ENCODE measurements around the gene MAP2K2. TPM values are rescaled to one million over a fixed set of nuclear protein-coding genes. Genes with fewer than 3 reads are reported as not detected.

Gene MAP2K2
- total RNA-seq, 2 experiments from 2014 or later: 128 to 129 TPM

- intact Hi-C loops (cut with micrococcal nuclease): no loop called here
- Mint-ChIP-seq H3K4me1 (ENCODE audit: low read depth) (no peaks in the 10 kb centered on the region), H3K27ac (no peak overlapping the region), H3K27me3 (no peaks in the 10 kb centered on the region), H3K36me3 (peaks cover 13% of the 10 kb centered on the region), H3K4me3 (no peak overlapping the region), H3K9me3 (no peaks in the 10 kb centered on the region)
- DNase-seq: no peak
- ChIA-PET POLR2A (no interaction called here), CTCF (interaction anchor here (2.1 kb wide), 1 partner anchor 45 kb away, joined by 5 read pairs; no protein-coding TSS in a partner anchor)
Measured at GRCh38 chr19:4095488-4095844, 28.5 kb downstream of the MAP2K2 start.

DNA sequence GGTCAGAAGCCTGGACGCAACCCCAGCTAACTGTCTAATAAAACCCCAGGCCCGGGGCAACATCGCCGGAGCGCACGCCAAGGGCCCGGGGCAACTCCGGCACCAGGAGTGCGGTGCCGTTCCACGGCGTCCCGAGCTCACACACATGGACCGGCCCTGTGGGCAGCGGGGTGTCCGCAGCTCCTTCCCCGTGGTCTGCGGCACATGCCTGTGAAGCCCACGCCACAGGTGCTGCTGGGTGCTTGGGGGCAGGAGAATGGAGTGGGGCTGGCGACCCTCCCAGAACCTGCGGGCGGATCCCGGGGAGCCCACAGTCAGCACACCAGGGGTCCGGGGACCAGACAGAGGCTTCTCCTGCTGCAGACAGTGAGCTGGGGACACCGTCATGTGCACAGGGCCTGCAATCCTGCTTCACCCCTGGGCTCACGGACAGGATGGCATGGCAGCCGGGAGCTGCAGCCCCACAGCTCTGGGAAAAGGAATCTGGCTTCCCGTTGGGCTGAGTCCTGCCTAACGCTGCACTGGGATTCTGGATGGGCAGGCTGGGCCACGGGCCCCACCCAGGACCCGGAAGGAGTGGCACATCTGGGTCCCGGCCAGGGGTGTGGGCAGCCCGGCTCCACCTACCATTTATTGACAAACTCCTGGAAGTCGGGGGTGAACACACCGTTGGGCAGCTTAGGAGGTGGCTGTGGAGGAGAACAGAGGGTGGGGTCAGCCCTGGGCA lies 29.0 kb downstream of the MAP2K2 start:
- Mint-ChIP-seq H3K9me3 (no peaks in the 10 kb centered on the region), H3K36me3 (peaks cover 14% of the 10 kb centered on the region), H3K27ac (no peak overlapping the region), H3K4me1 (ENCODE audit: low read depth) (peaks cover 3% of the 10 kb centered on the region), H3K27me3 (no peaks in the 10 kb centered on the region), H3K4me3 (no peak overlapping the region)
- ChIA-PET POLR2A (interaction anchor here (1.0 kb wide), 1 partner anchor 109 kb away, joined by 3 read pairs; the partner anchor contains the start of gene EEF2), CTCF (interaction anchor here (2.1 kb wide), 1 partner anchor 45 kb away, joined by 5 read pairs; no protein-coding TSS in a partner anchor)
- DNase-seq: no peak
- intact Hi-C loops (cut with micrococcal nuclease): no loop called here

GRCh38 chr19:4094291-4094690 lies 29.6 kb downstream of the MAP2K2 start:
- intact Hi-C loops (cut with micrococcal nuclease): no loop called here
- CTCF ChIA-PET: interaction anchor here (2.1 kb wide), 1 partner anchor 46 kb away, joined by 5 read pairs; no protein-coding TSS in a partner anchor
- no peak overlapping the region for H3K27ac Mint-ChIP-seq
- H3K36me3 Mint-ChIP-seq: peaks cover 14% of the 10 kb centered on the region
- no peak overlapping the region for H3K4me3 Mint-ChIP-seq
- H3K27me3 Mint-ChIP-seq: no peaks in the 10 kb centered on the region
- POLR2A ChIA-PET: interaction anchor here (1.0 kb wide), 1 partner anchor 109 kb away, joined by 3 read pairs; the partner anchor contains the start of gene EEF2
- H3K9me3 Mint-ChIP-seq: no peaks in the 10 kb centered on the region
- peaks cover 9% of the 10 kb centered on the region for H3K4me1 Mint-ChIP-seq (ENCODE audit: low read depth)
- no peak for DNase-seq

DNA sequence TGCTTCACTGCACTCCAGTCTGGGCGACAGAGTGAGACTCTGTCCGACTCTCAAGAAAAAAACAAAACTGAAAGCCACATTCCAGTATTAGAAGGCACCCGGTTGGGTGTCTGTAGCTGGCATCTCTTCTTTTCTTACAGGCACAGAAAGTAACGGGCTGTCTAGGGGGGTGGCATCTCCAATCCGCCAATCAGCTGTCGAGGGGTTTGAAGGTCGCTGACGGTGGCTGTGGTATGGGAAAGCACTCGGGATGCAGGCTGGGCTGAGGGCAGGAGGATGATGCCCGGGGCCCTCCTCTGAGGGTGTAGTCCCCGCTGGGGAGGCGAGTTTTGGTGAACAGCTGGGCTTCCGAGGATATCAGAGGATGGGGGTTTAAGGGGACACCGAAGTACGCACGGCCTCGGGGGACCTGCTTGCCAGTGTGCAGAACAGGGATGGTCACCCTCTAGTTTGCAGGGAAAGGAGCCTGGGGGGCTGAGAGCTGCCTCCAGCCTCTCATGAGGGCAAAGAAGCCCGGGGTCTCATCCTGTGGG lies 30.2 kb downstream of the MAP2K2 start:
- POLR2A ChIA-PET: no interaction called here
- Mint-ChIP-seq H3K36me3 (peaks cover 14% of the 10 kb centered on the region), H3K9me3 (no peaks in the 10 kb centered on the region), H3K4me3 (no peak overlapping the region), H3K27ac (no peak overlapping the region), H3K4me1 (ENCODE audit: low read depth) (peaks cover 15% of the 10 kb centered on the region), H3K27me3 (no peaks in the 10 kb centered on the region)
- DNase-seq: no peak
- intact Hi-C loops (cut with micrococcal nuclease): no loop called here
- CTCF ChIA-PET: interaction anchor here (0.7 kb wide), 1 partner anchor 46 kb away, joined by 3 read pairs; no protein-coding TSS in a partner anchor

DNA sequence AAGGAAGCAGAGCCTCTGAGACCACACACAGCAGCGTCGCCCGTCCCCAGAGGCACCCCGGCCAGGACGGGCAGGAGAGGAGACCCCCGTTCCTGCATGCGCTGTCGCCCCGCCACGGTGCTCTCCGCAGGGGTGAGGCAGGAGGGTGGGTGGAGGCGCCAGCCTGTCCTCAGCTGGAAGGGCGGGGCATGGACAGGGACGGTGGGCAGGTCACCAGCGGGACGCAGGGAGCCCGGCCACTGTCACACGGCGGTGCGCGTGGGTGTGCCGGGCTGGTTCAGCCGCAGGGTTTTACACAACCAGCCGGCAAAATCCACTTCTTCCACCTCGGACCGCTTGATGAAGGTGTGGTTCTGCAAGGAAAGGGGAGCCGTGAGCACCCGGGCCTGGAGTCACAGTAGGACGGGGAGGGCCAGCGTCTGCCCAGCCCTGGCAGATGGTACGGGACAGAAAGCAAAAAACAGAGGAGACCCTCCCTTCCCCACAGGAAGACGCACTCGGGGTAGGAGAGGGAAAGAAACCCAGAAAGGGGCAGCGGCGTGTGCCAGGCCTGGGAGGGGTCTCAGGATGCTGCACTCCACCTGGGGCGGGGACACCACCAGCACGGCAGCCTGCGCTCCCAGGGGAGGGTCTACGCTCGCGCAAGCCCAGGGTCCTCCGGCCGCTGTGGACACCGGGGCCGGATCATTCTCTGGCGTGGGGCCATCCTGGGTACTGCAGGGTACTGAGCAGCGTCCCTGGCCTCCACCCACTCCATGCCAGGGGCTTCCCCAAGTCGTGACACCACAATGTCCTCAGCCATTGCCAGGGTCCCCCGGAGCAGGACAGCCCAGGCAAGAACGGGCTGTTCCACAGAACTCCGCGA lies 33.3 kb downstream of the MAP2K2 start:
- H3K4me1 Mint-ChIP-seq (ENCODE audit: low read depth): peaks cover 43% of the 10 kb centered on the region
- intact Hi-C loops (cut with micrococcal nuclease): no loop called here
- CTCF ChIA-PET: no interaction called here
- POLR2A ChIA-PET: no interaction called here
- peak overlapping the region; percentile 86 for H3K27ac Mint-ChIP-seq
- DNase-seq: no peak
- H3K9me3 Mint-ChIP-seq: no peaks in the 10 kb centered on the region
- H3K36me3 Mint-ChIP-seq: peaks cover 8% of the 10 kb centered on the region
- no peak overlapping the region for H3K4me3 Mint-ChIP-seq
- H3K27me3 Mint-ChIP-seq: no peaks in the 10 kb centered on the region

GRCh38 chr19:4089946-4090345 lies 34.0 kb downstream of the MAP2K2 start:
- peak overlapping the region; percentile 86 for H3K27ac Mint-ChIP-seq
- no peaks in the 10 kb centered on the region for H3K27me3 Mint-ChIP-seq
- peaks cover 8% of the 10 kb centered on the region for H3K36me3 Mint-ChIP-seq
- CTCF ChIA-PET: no interaction called here
- no peak for DNase-seq
- H3K9me3 Mint-ChIP-seq: no peaks in the 10 kb centered on the region
- POLR2A ChIA-PET: no interaction called here
- intact Hi-C loops (cut with micrococcal nuclease): no loop called here
- H3K4me1 Mint-ChIP-seq (ENCODE audit: low read depth): peaks cover 43% of the 10 kb centered on the region
- no peak overlapping the region for H3K4me3 Mint-ChIP-seq

DNA sequence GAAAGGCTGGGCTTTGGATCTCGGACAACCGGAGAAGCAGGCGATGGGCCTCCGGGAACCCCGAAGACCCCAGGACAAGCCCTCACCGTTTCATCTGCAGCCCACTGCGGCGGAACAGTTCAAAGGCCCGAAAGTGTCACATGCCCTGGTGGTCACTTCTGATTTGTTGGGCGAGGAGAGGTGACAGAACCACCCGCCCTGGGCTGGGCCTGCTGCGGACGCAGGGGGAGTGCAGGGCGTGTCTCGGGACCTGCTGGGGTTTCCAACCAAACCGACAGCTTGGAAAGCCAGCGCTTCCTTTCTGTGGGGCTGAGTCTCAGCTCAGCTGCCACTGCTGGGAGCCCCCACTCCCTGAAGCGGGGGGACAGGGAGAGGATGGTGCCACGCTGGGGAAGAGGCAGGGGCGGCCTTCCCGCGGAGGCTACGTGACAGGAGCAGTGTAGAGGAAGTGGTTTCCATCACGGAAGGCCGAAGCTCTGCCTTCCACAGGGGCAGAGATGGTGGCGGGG lies 34.5 kb downstream of the MAP2K2 start:
- POLR2A ChIA-PET: interaction anchor here (0.6 to 0.7 kb wide), 3 partner anchors 51 to 481 kb away, joined by 3 read pairs; no protein-coding TSS in a partner anchor
- peaks cover 46% of the 10 kb centered on the region for H3K4me1 Mint-ChIP-seq (ENCODE audit: low read depth)
- CTCF ChIA-PET: interaction anchor here (0.6 kb wide), 1 partner anchor 35 kb away, joined by 3 read pairs; no protein-coding TSS in a partner anchor
- no peaks in the 10 kb centered on the region for H3K9me3 Mint-ChIP-seq
- DNase-seq: peak; percentile 71
- H3K36me3 Mint-ChIP-seq: peaks cover 8% of the 10 kb centered on the region
- intact Hi-C loops (cut with micrococcal nuclease): no loop called here
- no peaks in the 10 kb centered on the region for H3K27me3 Mint-ChIP-seq
- H3K4me3 Mint-ChIP-seq: peak overlapping the region; percentile 67
- H3K27ac Mint-ChIP-seq: peak overlapping the region; percentile 86

DNA sequence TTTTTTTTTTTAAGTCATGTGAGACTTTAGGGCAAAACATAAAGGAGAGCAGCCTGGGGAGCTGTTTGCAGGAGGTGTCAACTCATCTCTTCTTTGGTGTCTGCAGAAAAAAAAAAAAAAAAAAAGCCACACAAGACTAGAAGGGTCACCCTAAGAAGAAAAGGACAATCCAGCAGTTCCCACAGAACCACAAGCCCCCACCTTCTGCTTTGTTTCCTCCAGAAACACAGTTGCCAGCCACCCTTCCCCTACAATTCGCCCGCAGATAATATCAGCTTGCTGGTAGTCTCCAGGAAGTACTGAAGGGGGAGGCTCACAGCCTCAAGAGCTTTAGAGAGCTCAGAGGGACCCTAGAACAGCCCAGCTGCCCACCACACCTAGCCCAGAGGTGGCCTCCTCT lies 34.9 kb downstream of the MAP2K2 start:
- Mint-ChIP-seq H3K4me3 (peak overlapping the region; percentile 67), H3K27me3 (no peaks in the 10 kb centered on the region), H3K4me1 (ENCODE audit: low read depth) (peaks cover 49% of the 10 kb centered on the region), H3K36me3 (peaks cover 8% of the 10 kb centered on the region), H3K9me3 (no peaks in the 10 kb centered on the region), H3K27ac (peak overlapping the region; percentile 86)
- POLR2A ChIA-PET: interaction anchor here (0.6 to 0.7 kb wide), 3 partner anchors 51 to 480 kb away, joined by 3 read pairs; no protein-coding TSS in a partner anchor
- intact Hi-C loops (cut with micrococcal nuclease): no loop called here
- CTCF ChIA-PET: interaction anchor here (0.6 kb wide), 1 partner anchor 35 kb away, joined by 3 read pairs; no protein-coding TSS in a partner anchor
- DNase-seq: peak; percentile 43

GRCh38 chr19:4087787-4088679 lies 35.9 kb downstream of the MAP2K2 start:
- no peak for DNase-seq
- Mint-ChIP-seq H3K9me3 (no peaks in the 10 kb centered on the region), H3K4me1 (ENCODE audit: low read depth) (peaks cover 56% of the 10 kb centered on the region)

DNA sequence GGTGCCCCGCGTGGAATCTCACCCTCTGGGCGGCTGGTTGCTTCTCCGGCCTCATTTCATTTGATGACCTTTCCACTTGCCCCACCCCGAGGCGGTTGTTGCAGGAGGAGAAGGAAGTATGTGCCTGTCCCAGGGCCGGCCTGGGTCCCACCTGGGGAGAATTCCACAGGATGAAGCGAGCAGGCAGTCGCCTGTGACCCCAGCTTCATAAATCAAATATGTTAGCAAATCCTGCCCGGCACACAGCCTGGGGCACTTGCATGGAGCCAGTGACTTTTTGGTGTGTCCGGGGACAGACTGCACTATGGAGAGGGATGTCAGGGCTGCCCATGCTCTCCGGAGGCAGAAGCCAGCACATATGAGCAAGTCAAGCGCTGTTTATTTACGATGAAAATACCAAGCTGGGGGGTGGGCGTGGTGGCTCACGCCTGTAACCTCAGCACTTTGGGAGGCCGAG lies 37.5 kb downstream of the MAP2K2 start:
- H3K9me3 Mint-ChIP-seq: no peaks in the 10 kb centered on the region
- CTCF ChIA-PET: interaction anchor here (2.0 kb wide), 1 partner anchor 54 kb away, joined by 4 read pairs; no protein-coding TSS in a partner anchor
- H3K27ac Mint-ChIP-seq: peak overlapping the region; percentile 25
- H3K4me1 Mint-ChIP-seq (ENCODE audit: low read depth): peaks cover 59% of the 10 kb centered on the region
- H3K27me3 Mint-ChIP-seq: no peaks in the 10 kb centered on the region
- intact Hi-C loops (cut with micrococcal nuclease): no loop called here
- H3K36me3 Mint-ChIP-seq: peaks cover 2% of the 10 kb centered on the region
- DNase-seq: no peak
- POLR2A ChIA-PET: interaction anchor here (0.6 kb wide), 1 partner anchor 90 kb away, joined by 3 read pairs; no protein-coding TSS in a partner anchor
- no peak overlapping the region for H3K4me3 Mint-ChIP-seq

More at GRCh38 chr19:4087787-4088679, 35.9 kb downstream of the MAP2K2 start:
- Mint-ChIP-seq H3K27me3 (no peaks in the 10 kb centered on the region), H3K27ac (peak overlapping the region; percentile 18), H3K36me3 (peaks cover 4% of the 10 kb centered on the region), H3K4me3 (no peak overlapping the region)
- CTCF ChIA-PET: interaction anchor here (2.0 kb wide), 1 partner anchor 52 kb away, joined by 4 read pairs; no protein-coding TSS in a partner anchor
- POLR2A ChIA-PET: interaction anchor here (1.3 kb wide), 1 partner anchor 11 kb away, joined by 4 read pairs; no protein-coding TSS in a partner anchor
- intact Hi-C loops (cut with micrococcal nuclease): no loop called here

- intact Hi-C loops (cut with micrococcal nuclease): no loop called here
- peak overlapping the region; percentile 86 for H3K27ac Mint-ChIP-seq
- peaks cover 52% of the 10 kb centered on the region for H3K4me1 Mint-ChIP-seq (ENCODE audit: low read depth)
Measured at GRCh38 chr19:4084547-4084877, 39.4 kb downstream of the MAP2K2 start.

More at GRCh38 chr19:4084547-4084877, 39.4 kb downstream of the MAP2K2 start:
- no peak overlapping the region for H3K4me3 Mint-ChIP-seq
- POLR2A ChIA-PET: no interaction called here
- no peak for DNase-seq
- no peaks in the 10 kb centered on the region for H3K36me3 Mint-ChIP-seq
- CTCF ChIA-PET: no interaction called here
- no peaks in the 10 kb centered on the region for H3K9me3 Mint-ChIP-seq
- H3K27me3 Mint-ChIP-seq: no peaks in the 10 kb centered on the region

Measured in activated CD4-positive, alpha-beta memory T cell treated with anti-CD3 and anti-CD28 coated beads for 36 hours (primary cell).